GM18861 (cell line): Measurements from ENCODE around the gene FKBP6.
"Not testable (repeated sequence)": the region's sequence is repeated elsewhere in the genome, so short reads cannot be mapped to it uniquely, and the experiment has no call there.

Source experiments
- ATAC-seq: cut with Tn5 transposase; IDR thresholded peaks from one replicate; pipeline ENCODE4 v1.9.1; 2021; ENCODE audit not compliant: unreplicated experiment

Gene FKBP6

DNA sequence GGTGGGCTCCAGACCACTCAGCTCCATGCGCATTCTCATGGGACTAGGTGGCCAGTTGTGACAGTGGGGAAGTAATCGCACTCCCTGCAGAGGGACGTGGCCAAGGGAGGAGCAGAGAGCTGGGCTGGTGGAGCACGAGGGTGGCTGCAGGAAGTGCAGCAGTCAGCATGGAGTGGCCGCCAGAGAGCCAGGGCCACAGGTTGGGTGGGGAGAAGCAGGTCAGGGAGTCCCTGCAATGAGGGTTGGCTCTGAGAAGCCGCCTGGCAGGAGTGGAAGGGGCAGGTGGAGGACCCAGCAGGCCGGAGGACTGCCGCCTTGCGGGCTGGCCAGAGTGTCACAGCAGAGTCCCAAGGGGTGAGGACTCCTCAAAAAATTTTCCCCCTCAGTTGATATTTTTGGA is 26.2 kb downstream of the FKBP6 start:
- no peak for ATAC-seq

DNA sequence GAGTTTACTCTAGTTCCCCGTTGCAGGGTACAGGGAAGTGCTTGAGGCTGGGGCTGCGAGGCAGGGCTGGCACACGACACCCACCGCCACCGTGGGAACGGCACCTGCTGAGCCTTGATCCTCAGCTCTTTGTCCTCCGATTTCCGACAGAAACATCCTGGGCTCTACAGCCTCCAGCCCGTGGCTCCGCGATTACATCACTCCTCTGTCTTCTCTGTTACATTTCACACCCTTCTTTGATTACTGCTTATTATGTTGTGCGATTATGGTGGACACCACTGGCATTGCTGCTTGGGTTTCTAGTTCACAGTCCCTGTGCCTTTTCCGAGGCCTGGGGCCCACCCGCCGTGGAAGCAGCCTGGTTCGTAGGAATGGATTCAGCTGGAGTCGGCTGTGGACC is 26.9 kb downstream of the FKBP6 start:
- ATAC-seq: no peak

GRCh38 chr7:73356159-73356558 is 28.2 kb downstream of the FKBP6 start:
- ATAC-seq: no peak

DNA sequence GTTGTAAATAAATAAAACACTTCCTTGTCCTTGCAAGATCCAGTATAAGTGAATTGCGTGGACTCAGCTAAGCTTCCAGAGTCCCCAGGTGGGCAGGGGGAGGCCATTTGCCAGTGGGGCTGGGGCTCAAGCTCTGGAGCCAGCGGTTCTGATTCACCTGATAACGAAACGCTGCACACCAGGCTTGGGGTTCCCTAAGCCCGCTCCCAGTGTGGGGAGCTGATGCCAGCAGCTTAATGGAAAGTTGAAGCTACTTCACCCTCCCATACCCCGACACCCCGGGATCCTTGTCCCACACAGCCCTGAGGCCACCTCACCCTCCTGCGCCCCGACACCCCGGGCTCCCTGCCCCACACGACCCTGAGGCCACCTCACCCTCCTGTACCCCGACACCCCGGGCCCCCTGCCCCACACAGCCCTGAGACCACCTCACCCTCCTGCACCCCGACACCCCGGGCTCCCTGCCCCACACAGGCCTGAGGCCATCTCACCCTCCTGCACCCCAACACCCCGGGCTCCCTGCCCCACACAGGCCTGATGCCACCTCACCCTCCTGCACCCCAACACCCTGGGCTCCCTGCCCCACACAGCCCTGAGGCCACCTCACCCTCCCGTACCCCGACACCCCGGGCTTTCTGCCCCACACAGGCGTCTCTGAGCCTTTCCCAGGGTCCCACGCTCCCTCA is 30.8 kb downstream of the FKBP6 start:
- ATAC-seq: no peak

DNA sequence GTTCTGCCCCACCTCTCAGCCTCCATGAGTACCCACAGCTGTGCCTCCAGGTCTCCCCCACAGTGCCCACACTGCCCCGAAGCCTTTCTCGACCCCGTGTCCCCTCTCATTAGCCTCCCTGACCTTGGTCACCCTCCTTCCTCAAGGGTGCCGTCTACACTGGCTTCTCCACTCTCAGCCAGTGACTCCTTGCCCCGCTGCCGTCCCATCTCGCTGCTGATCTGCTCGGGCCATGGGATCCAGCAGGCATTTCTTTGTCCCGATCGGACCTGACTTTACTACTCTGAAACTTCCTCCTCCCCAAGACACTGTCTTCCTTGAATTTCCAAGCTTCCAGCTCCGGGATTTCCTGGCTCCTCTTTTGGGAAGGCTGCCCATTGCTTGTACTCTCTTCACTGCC is 31.3 kb downstream of the FKBP6 start:
- ATAC-seq: no peak

GRCh38 chr7:73359746-73360375 is 31.9 kb downstream of the FKBP6 start:
- no peak for ATAC-seq

- not testable (repeated sequence) for ATAC-seq
These were observed 32.6 kb downstream of the FKBP6 start for GRCh38 chr7:73360590-73360989.

GRCh38 chr7:73363225-73364005 is 35.5 kb downstream of the FKBP6 start:
- no peak for ATAC-seq

DNA sequence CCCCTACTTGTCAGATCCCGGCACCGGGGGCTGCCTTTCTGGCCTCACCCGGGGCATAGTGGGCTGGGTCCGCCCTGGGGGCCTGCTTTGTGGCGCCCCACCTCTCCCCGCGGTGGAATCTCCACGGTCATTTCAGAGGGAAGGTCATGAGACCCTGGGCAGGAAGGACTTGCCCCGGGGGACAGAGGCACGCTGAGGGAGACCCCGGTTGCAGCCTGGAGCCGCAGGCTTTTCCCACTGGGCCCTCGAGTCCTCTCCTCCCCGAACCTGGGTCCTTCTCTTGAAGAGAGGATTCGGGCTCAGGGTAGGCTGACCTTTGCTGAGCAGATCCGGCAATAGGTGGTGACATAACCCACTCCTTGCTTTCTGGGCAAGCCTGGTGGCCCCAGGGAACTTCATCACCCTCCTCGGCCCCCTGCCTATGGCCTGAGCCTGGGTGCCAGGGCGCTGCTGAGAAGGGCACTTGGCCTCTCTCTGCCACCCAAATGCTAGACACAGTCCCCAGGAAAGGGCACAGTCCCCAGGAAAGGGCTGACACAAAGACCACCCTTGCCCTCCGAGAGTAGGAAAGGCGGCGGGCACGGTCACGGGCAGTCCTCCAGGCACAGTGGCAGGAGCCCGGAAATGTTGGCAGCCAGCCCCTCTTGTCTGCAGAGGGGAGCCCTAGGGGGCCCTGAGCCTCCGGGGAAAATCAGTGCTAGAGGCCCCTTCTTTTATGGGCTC is 36.2 kb downstream of the FKBP6 start:
- ATAC-seq: no peak

DNA sequence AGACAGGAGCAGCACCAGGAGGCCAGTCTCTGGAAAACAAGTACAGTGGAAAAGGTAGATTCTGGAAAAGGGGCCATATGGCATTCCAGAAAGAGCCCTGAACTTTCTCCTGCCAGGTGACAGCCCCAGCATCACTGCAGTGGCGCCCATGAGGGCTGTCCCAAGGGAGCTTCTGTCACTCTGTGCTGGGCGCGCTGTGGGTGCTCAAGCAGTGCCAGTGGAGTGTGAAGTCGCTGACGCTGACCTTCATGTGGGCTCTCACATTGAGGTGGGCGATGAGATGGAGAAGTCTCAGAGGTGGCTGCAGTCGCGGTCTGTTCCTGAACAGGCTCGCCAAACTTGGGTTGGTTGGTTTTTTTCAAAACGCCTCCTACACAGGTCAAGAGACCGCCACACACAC is 38.2 kb downstream of the FKBP6 start:
- no peak for ATAC-seq

- no peak for ATAC-seq
These were observed 39.0 kb downstream of the FKBP6 start for GRCh38 chr7:73366990-73367389.

DNA sequence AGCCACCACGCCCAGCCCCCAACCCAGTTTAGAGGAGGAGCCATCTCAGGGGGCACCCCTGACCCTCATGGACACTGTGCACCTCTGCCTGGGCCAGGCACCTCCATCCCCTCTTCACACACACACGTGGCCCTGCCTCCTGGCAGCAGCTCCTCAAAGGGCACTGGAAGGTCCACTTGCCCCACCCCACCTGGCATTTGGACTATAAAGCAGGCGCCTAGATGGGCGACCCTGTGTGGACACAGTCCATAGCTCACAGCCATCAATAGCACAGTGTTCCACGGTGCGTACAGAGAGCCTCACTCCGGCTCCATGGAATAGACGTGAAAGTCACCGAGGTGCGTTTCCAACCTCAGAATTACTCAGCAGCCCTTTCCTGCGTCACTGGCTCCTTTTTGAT is 41.0 kb downstream of the FKBP6 start:
- ATAC-seq: no peak

GRCh38 chr7:73369622-73370021 is 41.7 kb downstream of the FKBP6 start:
- no peak for ATAC-seq

GRCh38 chr7:73373741-73374140 is 45.8 kb downstream of the FKBP6 start:
- ATAC-seq: no peak

- ATAC-seq: not testable (repeated sequence)
These were observed 48.3 kb downstream of the FKBP6 start for GRCh38 chr7:73376262-73376661.

- no peak for ATAC-seq
These were observed 48.9 kb downstream of the FKBP6 start for GRCh38 chr7:73376671-73377412.

- ATAC-seq: not testable (repeated sequence)
These were observed 49.6 kb downstream of the FKBP6 start for GRCh38 chr7:73377413-73378200.

- no peak for ATAC-seq
These were observed 55.1 kb downstream of the FKBP6 start for GRCh38 chr7:73382934-73383503.

GRCh38 chr7:73387221-73387828 is 59.4 kb downstream of the FKBP6 start:
- ATAC-seq: no peak
